NT2/D1 (cell line): ENCODE results near the gene NHERF2.

Experiments
- SUZ12 ChIP-seq: IDR thresholded peaks from 2 replicates; pipeline ENCODE4 v1.6.1; 2011; ENCODE audit not compliant: insufficient read length, insufficient read depth; ENCODE audit errors: extremely low read depth
- YY1 ChIP-seq: IDR thresholded peaks from 2 replicates; pipeline ENCODE4 v1.6.1; 2011; ENCODE audit not compliant: insufficient read length, insufficient read depth
- ZNF274 ChIP-seq: IDR thresholded peaks from 2 replicates; pipeline ENCODE4 v1.6.1; 2011; ENCODE audit warnings: mild to moderate bottlenecking, low read depth, low read length

DNA sequence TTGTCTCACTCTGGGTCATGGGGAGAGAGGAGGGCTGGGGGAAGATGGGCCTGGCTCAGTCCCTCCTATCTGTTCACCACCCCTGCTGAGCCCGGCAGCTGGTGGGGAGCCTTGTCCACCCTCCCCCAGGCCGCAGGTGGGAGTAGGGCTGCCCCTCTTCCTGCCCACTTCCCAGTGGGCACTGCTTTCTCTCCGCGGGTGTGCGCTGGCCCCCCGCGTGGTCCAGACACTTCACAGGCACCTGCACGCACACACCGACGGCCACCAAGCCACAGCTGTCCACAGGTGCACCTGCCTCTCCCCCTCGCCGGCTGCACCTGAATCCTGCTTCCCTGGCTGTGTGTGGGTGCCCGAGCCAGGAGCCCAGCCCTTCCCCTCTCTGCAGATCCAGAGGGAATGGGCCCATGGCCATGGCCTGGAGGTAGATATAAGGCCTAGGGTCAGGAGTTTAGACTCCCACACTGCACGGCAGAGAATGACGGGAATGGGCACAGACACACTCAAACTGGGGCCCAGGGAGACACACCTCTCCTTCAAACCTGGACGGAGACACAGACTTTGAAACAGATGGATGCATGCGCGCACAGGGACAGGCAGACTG, 2.0 kb downstream of the NHERF2 start:
- no peak for TF ChIP-seq YY1
- TF ChIP-seq ZNF274 = no peak
- no peak for TF ChIP-seq SUZ12
